ENCODE measurements around the gene NT5C1A.
A peak's percentile ranks its signal among the peaks of the same experiment; 100 is the strongest.

NT5C1A gene

DNA sequence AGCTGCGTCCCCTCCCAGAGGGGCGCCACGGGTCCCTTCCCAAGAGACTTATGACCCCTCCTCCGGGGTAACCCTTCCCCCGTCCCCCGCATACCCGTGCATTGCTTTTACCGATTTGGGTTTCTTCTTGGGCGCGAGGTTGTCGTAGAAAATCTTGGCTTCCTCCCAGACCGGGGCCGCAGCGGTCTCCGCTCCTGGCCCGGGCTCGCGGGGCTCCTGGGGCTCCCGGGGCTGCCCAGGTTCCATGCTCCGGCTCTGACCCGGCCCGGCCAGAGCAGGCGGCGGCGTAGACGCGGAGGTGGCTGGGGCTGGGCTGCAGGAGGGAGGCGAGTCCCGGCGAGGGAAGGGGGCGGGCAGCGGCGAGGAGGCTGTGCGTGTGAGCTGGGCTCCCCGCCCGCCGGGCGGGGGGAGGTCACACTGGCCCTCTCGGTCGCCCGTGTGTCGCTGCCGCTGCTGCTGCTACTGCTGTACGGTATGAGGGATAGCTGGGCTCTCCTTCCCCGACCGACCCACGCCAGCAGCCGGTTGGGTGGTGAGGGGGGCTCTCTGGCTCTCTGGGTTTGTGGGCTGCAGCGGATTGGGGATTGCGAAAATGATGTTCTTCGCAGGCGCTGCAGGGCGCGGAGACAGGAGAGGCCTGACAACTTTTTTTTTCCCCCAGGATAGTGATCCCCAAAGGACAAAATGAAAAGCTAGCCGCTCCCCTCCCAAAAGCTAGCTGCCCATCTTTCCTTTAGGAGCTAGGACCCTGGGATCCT is at the start of gene NT5C1A:
TSS of gene NT5C1A (minus strand) at position 315 of the 758 bp plus-strand sequence. CDS start at position 246, 69 bp downstream.
- peak; percentile 67 for DNase-seq (ENCODE audit: low spot score)

DNA sequence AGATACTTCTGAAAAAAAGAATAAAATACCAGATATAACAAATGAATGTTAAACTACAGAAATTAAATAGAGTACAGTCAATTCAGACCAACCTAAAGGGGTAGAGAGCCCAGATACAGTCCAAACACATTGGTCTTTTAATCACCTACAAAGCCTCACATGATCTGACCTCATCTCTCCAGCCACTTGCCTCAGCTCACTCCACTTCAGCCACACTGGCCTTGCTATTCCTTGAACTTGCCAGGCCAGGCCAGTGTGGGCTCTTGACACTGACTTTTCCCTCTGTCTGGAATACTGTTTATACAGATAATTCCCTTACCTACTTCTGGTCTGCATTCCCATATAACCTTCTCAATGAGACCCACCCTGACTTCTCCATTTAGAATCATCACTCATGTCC is 49.8 kb upstream of the NT5C1A start:
- no peak for DNase-seq (ENCODE audit: low spot score)

DNA sequence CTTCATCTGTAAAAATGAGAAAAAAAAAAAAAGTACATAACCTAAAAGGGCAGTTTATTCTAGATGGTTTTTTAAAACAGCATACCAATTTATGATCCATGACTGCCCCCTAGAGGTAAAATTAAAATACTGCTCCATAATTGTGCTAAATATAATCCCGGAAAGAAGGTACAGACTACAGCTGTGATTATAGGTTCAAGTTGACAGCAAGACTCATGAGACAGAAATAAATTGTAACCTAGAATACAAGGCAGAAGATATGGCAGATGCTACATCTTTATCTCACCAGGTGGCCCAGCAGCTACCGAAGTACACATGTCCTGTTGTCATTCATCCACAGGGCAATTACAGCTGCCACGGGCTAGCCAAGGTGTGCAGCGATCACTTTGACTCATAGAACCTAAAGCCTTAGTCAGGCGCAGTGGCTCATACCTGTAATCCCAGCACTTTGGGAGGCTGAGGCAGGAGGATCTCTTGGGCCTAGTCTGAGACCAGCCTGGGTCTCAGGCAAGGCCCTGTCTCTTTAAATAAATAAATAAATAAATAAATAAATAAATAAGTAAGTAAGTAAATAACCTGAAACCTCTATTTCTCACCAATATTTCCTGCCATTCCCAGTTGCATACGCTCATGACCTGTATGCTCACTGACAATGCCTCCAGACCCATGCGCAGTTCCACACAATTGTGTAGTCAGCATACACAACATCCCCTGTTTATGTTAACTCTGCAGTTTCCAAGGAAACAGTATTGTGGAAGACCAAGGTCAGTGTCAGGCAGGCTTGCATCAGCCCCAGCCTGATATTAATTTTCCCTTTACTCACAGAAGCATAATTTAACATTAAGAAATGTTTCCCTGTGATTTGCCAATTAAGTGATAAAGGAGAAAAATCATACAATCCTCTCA is 48.4 kb upstream of the NT5C1A start:
- DNase-seq (ENCODE audit: low spot score) = peak; percentile 28

DNA sequence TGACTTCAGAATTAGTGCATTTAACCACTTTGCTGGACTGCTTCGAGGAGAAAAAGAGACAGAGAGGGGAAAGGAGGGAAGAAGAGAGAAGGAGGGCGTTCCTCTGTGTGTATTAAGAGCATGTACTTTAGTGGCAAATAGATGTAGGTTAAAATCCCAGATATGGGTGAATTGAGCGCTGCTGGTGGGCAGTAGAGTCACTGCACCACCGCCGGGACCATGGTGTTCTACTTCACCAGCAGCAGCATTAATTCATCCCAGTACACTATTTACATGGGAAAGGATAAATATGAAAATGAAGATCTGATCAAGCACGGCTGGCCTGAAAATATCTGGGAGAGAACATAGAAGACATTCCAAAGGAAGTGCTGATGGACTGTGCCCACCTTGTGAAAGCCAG is 45.9 kb upstream of the NT5C1A start:
- DNase-seq (ENCODE audit: low spot score) = no peak

DNA sequence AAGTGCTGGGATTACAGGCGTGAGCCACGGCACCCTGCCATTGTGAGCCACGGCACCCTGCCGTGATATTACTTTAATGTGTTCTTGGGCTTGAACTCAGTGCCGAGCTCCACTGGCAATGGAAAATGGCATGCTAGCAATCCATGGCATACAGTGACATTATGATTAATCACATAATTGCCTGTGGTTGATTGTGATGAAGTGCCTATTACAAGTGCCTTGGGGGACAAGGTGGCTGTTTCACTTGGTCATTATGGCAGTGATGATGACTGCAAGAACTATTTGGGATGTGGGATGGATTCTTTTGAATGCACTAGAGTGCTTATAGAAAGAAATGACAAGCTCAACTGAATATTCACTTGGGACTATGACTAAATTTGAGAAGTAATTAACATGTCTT is 41.6 kb upstream of the NT5C1A start:
- DNase-seq (ENCODE audit: low spot score) = no peak

DNA sequence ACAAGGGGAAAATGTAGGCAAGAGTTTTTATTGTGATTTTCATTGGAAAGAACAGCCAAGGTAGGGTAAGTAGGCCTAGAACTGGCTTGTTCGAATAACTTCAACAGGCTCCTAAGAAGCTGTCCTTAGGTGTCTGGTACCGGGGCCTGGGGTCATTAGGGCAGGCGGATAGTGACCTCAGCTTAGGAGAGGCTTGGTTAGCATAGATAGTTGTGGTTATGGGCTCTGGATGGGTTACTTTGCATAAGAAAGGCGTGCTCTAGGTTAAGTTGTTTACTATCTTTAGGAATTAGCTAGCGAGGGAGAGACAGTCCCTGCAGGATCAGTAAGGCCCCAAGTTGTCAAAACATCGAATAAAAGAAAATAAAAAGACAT is 40.0 kb upstream of the NT5C1A start:
- no peak for DNase-seq (ENCODE audit: low spot score)

DNA sequence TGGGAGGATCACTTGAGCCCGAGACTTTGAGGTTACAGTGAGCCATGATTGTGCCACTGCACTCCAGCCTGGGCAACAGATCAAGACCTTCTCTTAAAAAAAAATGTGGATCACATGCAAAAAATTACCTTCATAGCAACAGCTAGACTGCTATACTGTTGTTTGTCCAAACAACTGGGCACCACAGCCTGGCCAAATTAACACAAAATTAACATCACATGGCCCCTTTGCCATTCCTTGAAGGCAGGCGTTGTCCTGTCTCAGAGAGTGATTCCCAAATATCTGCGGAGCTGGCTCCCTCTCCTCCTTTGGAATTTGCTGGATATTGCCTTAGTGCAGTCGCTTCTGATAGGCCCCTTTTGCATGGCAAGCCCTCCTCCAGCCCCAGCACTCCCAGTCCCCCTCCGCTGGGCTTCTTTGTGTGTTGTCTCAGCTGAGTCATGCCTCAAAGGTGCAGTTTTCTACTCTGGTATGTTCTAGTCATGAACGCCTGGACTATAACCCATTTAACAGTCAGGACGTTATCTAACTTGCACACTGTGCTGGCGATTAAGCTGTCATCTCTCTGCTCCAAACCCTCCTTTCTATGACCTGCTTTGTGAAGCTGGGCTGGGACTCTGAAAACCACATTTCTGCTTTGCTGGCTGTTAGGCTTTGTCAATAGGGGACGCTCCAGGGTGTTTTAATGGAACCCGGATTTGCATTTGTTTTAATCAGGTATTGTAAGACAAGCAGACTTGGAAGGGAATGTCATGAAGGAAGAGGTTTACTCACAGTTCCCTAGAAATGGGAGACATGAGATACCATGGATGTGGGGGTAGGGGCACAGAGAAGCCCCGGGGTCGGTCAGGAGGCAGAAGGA is 39.4 kb upstream of the NT5C1A start:
- DNase-seq (ENCODE audit: low spot score) = no peak

DNA sequence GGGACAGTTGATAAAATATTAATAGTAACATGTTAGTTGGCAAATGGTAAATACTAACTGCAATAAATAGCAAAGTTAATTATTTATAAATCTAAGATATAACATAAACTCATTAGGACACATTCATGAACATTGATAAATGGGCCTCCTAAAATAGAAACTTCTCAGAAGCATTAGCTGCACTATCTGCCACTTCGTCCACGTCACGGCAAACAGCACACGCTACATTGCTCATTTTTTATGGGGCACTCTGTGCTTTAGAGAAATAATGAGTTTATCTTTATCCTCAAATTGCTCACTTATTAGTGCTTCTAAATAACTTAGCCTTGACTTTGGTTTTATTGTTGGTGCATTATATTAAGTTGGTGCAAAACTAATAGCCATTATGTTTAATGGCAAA is 35.6 kb upstream of the NT5C1A start:
- no peak for DNase-seq (ENCODE audit: low spot score)

DNA sequence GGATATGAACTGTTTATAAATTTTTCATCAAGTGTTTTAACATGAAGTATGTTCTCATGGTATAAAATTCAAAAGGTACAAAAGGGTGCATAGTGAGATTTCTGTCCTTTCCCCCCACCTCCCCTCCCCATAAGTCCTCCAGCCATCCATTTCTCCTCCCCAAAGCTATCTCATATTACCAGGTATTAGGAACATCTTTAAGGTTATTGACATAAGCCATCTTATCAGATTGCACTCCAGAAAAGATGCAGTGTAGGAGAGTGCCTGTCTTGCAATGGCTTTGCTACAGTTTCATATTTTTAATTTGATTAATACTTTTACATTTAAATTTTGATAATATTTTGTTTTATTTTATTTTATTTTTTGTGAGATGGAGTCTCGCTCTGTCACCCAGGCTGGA is 32.9 kb upstream of the NT5C1A start:
- DNase-seq (ENCODE audit: low spot score) = no peak

DNA sequence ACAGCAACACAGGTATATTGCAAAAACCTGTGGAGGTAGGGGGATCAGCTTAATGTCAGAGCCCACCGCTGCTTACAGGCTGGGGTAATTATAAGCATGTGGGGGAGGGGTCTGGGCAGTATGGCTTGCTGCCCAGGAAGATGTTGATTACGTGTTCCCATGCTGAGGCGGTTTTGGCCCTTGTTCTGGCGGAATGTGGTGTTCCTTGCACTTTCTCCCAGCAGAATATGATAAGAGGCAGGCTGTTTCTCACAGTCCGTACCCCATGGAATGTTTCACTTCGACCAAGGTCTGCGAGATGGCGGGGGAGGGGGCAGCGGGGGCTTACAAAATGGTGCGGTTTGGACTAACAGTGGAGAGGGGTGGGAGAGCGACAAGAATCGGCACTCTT is 29.1 kb upstream of the NT5C1A start:
- no peak for DNase-seq (ENCODE audit: low spot score)

DNA sequence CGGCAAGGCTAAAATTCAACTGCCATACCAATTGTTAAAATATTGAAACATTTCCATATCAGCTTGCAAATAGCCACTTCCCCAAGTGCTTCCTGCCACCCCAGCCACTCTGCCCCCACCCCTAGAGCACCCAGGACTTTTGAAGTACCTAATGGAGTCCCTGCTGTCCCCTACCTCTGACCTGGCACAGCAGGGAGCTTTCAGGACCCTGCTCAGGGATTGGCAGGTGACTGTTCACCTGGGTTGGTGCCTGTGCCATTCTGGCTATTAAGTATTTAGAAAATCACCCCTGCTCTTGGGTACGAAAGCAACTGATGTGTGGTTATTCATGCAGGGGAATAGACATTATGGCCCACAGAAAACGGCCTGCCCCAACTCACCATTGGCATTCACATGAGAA is 28.4 kb upstream of the NT5C1A start:
- no peak for DNase-seq (ENCODE audit: low spot score)

DNA sequence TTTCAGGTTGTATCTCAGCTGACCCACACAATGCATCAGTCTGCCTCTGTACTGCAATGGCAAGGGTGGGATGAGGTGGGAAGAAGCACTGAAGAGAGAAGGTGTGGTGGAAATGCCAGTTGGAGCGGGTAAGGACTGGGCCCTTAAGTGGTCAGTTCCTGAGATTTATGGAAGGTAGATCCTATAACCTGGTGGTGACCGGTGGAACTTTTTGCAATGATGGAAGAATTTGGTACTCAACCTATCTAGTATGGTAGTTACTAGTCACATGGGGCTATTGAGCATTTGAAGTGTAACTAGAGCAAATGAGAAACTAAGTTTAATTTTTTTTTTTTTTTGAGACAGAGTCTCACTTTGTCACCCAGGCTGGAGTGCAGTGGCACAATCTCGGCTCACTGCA is 27.5 kb upstream of the NT5C1A start:
- no peak for DNase-seq (ENCODE audit: low spot score)

DNA sequence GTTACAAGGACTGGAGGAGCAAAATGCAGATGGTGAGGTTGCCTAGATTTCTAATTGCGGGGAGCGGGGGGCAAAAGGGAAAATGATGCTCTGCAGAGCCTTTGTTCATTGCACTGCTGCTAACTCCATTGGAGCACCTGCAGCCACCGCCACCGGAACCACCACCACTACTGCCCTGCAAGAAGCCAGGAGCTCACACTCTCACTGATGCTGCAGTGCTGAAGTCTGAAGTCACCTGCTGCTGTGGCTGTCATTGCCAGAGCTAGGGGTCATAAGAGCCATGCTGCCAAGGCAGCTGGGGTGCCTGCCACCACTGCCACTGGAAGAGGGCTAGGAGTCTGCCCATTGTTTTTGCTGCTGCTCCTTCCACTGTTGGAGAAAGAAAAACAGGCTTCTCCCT is 26.7 kb upstream of the NT5C1A start:
- no peak for DNase-seq (ENCODE audit: low spot score)

DNA sequence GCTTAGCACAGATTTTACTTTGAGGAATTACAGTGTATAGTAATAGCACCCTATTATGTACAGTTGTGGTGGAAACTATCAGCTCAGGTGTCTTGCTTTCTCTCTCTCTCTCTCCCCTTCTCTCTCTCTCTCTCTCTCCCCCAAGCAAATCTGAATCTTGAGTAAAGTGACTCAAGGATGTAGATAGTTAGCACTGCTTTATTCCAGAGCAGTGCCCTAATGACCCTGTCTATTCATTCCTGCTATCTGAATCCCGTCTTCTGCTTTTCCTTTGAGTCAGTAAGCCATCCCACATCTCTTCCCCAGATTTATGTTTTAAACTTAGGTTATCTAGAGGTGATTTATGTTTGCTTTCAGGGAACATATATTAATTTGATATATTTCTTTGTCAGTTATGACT is 24.5 kb upstream of the NT5C1A start:
- DNase-seq (ENCODE audit: low spot score) = no peak

DNA sequence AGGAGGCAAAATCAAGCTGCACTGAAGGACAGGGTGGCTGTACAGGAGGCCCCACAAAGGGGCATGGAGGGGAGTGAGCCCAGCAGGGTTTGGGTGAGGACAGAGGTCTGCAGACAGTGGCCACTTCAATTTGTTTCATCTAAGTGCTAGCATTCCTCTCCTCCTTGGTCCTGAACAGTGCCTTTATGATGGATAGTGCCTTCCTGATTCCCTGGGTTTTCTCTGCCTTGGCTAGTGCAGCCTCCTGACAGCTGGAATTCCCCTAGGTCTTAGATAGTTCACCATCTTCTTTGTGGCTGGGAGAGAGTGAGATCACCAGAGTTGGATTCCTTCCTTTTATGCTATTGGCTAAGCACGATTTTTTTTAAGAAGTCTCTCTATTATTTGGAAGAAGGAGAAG is 23.1 kb upstream of the NT5C1A start:
- DNase-seq (ENCODE audit: low spot score) = no peak

DNA sequence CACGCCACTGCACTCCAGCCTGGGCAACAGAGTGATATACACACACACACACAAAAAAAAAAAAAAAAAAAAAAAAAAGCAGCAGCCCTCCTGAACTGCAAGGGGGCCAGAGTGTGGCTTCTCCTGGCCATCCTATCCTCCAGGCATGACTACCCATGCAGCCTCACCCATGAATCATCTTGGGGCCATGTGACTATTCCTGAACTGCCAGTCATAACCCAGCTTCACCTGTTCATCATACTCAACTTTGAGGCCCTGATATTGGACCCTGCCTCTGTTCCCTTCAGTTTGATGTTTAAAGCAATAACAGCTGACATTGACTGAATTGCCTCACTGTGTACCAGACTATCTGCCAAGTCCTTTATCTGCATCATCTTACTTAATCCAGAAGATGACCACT is 22.1 kb upstream of the NT5C1A start:
- DNase-seq (ENCODE audit: low spot score) = no peak

DNA sequence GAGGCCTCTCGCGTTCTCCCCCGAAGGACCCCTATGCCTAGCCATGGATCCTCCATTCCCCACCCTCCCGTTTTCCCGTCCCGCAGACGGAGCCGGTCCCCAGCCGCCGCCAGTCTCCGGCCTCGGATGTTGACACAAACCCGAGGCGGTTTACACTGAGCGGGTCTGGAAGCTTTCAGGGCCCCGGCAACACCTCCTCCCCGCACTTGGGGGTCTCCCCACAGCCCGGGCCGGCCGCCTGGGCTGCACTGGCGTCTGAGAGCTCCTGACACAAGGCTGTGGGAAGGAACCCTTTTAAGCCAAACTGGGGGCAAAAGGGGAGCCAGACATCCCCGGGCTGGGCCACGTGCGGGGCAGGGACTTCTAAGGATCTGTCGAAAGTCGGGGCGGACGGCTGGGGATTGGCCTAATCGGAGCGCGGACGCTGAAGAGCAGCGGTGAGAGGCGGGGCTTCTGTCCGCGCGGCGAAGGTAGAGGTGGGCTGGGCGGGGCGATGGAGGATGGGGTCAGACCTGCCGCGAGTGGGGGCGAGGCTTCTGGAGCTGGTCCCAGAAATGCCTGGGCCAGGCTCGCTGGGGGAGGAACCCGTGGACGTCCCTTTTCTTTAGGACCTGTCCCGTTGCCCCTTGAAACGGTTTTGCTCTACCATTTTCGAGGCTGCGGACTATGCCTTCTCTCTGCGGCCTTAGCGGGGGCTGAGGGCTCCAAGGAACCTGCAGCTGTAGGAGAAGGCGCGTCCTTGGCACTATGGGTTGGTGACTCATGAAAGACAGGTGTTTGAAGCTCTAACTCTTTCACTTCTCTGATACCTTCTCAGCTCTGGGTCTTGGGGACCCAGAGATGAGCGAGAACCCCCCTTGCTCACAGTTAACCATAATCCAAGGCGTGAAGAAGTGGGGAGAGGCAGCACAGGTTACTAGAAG is 20.5 kb upstream of the NT5C1A start:
- DNase-seq (ENCODE audit: low spot score) = no peak

DNA sequence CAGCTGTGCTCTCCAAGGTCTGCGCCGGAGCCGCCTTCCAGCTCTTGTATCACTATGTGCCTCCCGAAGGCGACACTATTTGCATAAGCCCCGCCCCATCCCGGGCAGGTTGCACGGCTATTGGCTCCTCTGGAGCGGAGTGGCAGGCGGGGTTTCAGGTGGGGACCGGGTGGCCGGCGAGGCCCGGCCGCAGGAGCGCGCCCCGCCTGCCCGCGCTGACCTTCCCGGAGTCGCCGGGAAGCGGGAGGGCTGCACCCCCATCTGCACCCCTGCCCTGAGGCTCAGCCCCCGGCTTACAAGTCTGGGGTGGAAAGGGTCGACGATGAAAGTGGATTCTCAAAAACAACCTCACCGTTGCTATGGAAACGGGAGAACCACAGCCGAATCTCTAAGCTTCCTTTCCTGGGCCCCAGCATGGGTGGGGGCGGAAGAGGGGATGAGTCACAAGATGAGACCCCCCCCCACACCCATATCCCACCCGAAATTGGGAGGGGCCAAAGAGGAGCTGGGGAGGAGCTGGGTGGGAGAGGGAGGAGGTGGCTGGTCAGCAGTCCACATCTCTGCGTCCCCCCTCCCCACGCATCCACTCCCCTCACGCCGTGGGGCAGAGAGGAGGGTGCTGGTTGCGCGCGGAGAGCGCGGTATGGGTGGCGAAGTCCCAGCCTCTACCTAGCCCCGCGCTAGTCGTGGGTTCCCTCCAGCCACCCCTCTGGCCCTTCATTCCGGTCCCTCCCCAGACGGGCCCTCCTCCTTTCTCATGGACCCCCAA is 19.7 kb upstream of the NT5C1A start, which contains the start of gene HPCAL4:
TSS of gene HPCAL4 (minus strand) at position 51 of the 769 bp plus-strand sequence. CDS start 6,830 bp downstream, outside the sequence.
- peak; percentile 90 for DNase-seq (ENCODE audit: low spot score)

DNA sequence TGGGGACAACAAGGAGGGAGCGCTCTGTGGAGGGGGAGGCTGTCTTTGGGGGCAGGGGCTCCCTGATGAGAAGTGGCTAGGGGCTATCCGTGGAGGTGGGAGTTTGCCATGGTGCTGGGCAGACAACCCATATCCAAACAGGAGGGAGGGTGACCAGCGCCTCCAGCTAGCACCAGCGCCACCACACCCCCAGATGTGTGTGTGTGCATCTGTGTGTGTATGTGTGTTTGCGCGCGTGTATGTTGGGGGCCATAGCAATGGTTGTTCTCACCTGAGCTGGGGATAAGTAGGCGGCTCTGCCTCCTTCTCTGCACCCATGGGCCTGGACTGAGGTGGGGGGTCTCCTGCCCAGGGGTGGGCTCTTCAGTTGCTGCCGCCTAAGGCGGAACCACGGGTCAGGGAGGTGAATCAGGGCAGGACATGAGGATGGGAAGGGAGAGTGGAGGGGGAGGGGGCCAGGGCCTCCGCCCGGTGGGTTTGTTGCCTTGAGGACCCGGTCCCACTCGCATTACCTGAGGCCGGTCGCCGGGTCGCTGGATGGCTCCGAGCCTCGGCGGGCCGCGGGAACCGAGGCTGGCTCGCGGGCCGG is 19.0 kb upstream of the NT5C1A start:
- DNase-seq (ENCODE audit: low spot score) = no peak

DNA sequence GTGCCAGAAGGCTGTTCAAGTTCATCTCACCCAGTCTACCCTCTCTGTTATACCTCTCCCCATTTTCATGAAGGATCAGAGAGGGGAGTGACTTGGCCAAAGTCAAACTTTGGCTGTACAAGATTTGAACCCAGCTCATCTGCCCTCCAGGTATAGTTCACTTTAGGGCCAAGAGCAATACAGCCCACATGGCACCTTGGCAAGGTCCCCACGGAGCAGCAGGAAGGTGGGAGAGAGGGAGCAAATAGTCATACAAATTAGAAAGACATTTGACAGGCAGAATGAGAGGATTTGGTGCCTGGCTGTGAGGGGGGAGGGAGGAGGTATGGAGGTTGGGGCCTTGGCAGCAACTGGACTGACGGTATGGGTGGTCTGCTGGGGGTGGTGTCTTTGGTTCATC is 18.3 kb upstream of the NT5C1A start:
- no peak for DNase-seq (ENCODE audit: low spot score)

All from HuH-7 (cell line).